Upper lobe of left lung (tissue), 4 donors: ENCODE results near the gene CFTR.

Experiments
- CTCF ChIP-seq, 6 experiments: fragments of 450-650 bp in 4 of 6; fragments of 200-600 bp in 2 of 6; sonication (generic) in 2 of 6; IDR thresholded peaks; one replicate each; pipeline ENCODE4 v1.5.1; 2016 to 2019; ENCODE audit warnings: antibody characterized with exemption in 6 of 6
- EP300 ChIP-seq, 4 donors: sonication (generic); formaldehyde crosslinking; IDR thresholded peaks; one replicate each; pipeline ENCODE4 v1.5.1; 2017; ENCODE audit warnings: antibody characterized with exemption in 4 of 4, control low read depth in 2 of 4
- POLR2A ChIP-seq, 4 donors: fragments of 450-650 bp; IDR thresholded peaks; one replicate each; pipeline ENCODE4 v1.5.1; 2016 to 2017; ENCODE audit warnings: antibody characterized with exemption in 4 of 4, mild to moderate bottlenecking in 2 of 4
- POLR2AphosphoS5 ChIP-seq, 2 donors: sonication (generic); formaldehyde crosslinking; IDR thresholded peaks; one replicate each; pipeline ENCODE4 v1.5.1; 2017; ENCODE audit warnings: antibody characterized with exemption in 2 of 2

- no peak for TF ChIP-seq POLR2A (IDR thresholded peaks at IDR 0.05)
- TF ChIP-seq CTCF (IDR thresholded peaks at IDR 0.05) = peak in 4 of 6 experiments; percentile 33 to 42 (median 40)
- no peak for TF ChIP-seq EP300 (IDR thresholded peaks at IDR 0.05)
- TF ChIP-seq POLR2AphosphoS5 (IDR thresholded peaks at IDR 0.05) = no peak
These were observed 20.7 kb upstream of the CFTR start for GRCh38 chr7:117458977-117459583.
